B cell (primary cell): ENCODE data around the gene PSMD6. TPM values are rescaled to one million over a fixed set of nuclear protein-coding genes. Genes with fewer than 3 reads are reported as not detected.

ENCODE experiments used
- ATAC-seq: fragments of 200-7000 bp; cut with Tn5 transposase; one replicate; pipeline ENCODE4 v1.10.0; 2021; ENCODE audit warnings: low read depth, mild to moderate bottlenecking, moderate number of reproducible peaks, moderate library complexity
- CTCF ChIA-PET: fragments of 350-600 bp; sonication (Branson Sonifier 250); formaldehyde crosslinking; loops from one replicate; lab custom pipeline; 2021; ENCODE audit warnings: antibody characterized with exemption, inconsistent platforms; lab: Charles Lee
- POLR2A ChIA-PET: fragments of 350-600 bp; sonication (Branson Sonifier 250); formaldehyde crosslinking; loops from one replicate; lab custom pipeline; 2021; ENCODE audit warnings: antibody characterized with exemption; lab: Charles Lee
- DNase-seq: peaks from one replicate; pipeline ENCODE4 v3.0.0; 2013
- H2AFZ ChIP-seq: 2 replicates; pipeline ENCODE4 v1.6.1; 2012; ENCODE audit warnings: mild to moderate bottlenecking, low read depth, low read length; ENCODE audit not compliant: insufficient read depth, poor library complexity, severe bottlenecking
- H3K27ac ChIP-seq, 2 donors: 1 replicate in 1 of 2; 2 replicates in 1 of 2; pipeline ENCODE4 v1.5.1; 2012 to 2013; ENCODE audit warnings: low read length in 2 of 2, mild to moderate bottlenecking in 2 of 2, moderate library complexity in 1 of 2
- H3K27me3 ChIP-seq, 4 experiments: fragments of 200-600 bp in 1 of 4; sonication (generic) in 1 of 4; replicated peaks in 1 of 4; 1 replicate in 2 of 4; 2 replicates in 2 of 4; pipeline versions ENCODE4 v1.6.1 to v1.7.0; 2013 to 2016; ENCODE audit warnings: low read length in 3 of 4, mild to moderate bottlenecking in 2 of 4, mixed read lengths in 1 of 4, moderate library complexity in 1 of 4; ENCODE audit not compliant: insufficient read depth in 4 of 4, control insufficient read depth in 3 of 4; ENCODE audit errors: control extremely low read depth in 1 of 4
- H3K36me3 ChIP-seq, 2 experiments: replicated peaks in 1 of 2; 1 replicate in 1 of 2; 2 replicates in 1 of 2; pipeline versions ENCODE4 v1.6.1 to v1.7.1; 2013; ENCODE audit warnings: low read length in 1 of 2; ENCODE audit not compliant: insufficient read depth in 2 of 2, control insufficient read depth in 1 of 2; ENCODE audit errors: control extremely low read depth in 1 of 2, extremely low read depth in 1 of 2
- H3K4me1 ChIP-seq, 2 donors: fragments of 200-600 bp in 1 of 2; sonication (generic) in 1 of 2; 1 replicate in 1 of 2; 2 replicates in 1 of 2; pipeline versions ENCODE4 v1.5.1 to v1.6.1; 2013 to 2017; ENCODE audit warnings: low read length in 2 of 2; ENCODE audit not compliant: control insufficient read depth in 2 of 2, insufficient read depth in 2 of 2
- H3K4me2 ChIP-seq: replicated peaks from 2 replicates; pipeline ENCODE3; 2012; ENCODE audit warnings: mild to moderate bottlenecking, low read depth, low read length; ENCODE audit not compliant: poor library complexity, severe bottlenecking
- H3K4me3 ChIP-seq, 5 experiments: fragments of 200-600 bp in 1 of 5; sonication (generic) in 1 of 5; 1 replicate in 3 of 5; 2 replicates in 2 of 5; pipeline versions ENCODE4 v1.5.1 to v1.7.0; 2011 to 2016; ENCODE audit warnings: low read length in 4 of 5, mild to moderate bottlenecking in 4 of 5, low read depth in 2 of 5, control low read depth in 1 of 5, moderate library complexity in 1 of 5; ENCODE audit not compliant: insufficient read depth in 1 of 5; ENCODE audit errors: control extremely low read depth in 1 of 5, extremely low read depth in 1 of 5
- H3K79me2 ChIP-seq: fragments of 200-600 bp; sonication (generic); one replicate; pipeline ENCODE4 v1.6.0; 2016; ENCODE audit warnings: low read length; ENCODE audit not compliant: control insufficient read depth, insufficient read depth
- H3K9ac ChIP-seq: fragments of 200-600 bp; sonication (generic); 2 replicates; pipeline ENCODE4 v1.6.1; 2017; ENCODE audit warnings: mild to moderate bottlenecking, low read length, moderate library complexity
- H3K9me3 ChIP-seq, 3 donors: one replicate each; pipeline versions ENCODE4 v1.6.1 to v1.7.1; 2013; ENCODE audit warnings: low read length in 2 of 3; ENCODE audit not compliant: control insufficient read depth in 2 of 3, insufficient read depth in 1 of 3; ENCODE audit errors: control extremely low read depth in 1 of 3
- H4K20me1 ChIP-seq: 2 replicates; pipeline ENCODE4 v1.6.0; 2012; ENCODE audit warnings: mild to moderate bottlenecking, low read length; ENCODE audit not compliant: insufficient read depth, control insufficient read depth, poor library complexity, severe bottlenecking
- H3K27ac Mint-ChIP-seq: one replicate; pipeline ENCODE4 v1.8.0; 2021; ENCODE audit warnings: mixed read lengths
- H3K27me3 Mint-ChIP-seq: one replicate; pipeline ENCODE4 v1.8.0; 2021; ENCODE audit warnings: mixed read lengths
- H3K4me1 Mint-ChIP-seq: one replicate; pipeline ENCODE4 v1.8.0; 2021; ENCODE audit warnings: mixed read lengths
- H3K4me3 Mint-ChIP-seq: one replicate; pipeline ENCODE4 v1.8.0; 2021; ENCODE audit warnings: mixed read lengths
- H3K9me3 Mint-ChIP-seq: one replicate; pipeline ENCODE4 v1.8.0; 2022; ENCODE audit warnings: mixed read lengths; ENCODE audit not compliant: insufficient read depth
- CTCF ChIP-seq: fragments of 200-600 bp; IDR thresholded peaks from one replicate; pipeline ENCODE4 v1.8.0; 2022; ENCODE audit warnings: antibody characterized with exemption, mild to moderate bottlenecking
- EZH2 ChIP-seq: IDR thresholded peaks from 2 replicates; pipeline ENCODE4 v1.6.1; 2012; ENCODE audit warnings: borderline replicate concordance, low read depth, mild to moderate bottlenecking, moderate library complexity, low read length; ENCODE audit not compliant: insufficient read depth, poor library complexity, severe bottlenecking
- WGBS: methylation state at CpG from one replicate; pipeline ENCODE4 v1.1.5; 2013; ENCODE audit warnings: missing lambda C conversion rate; ENCODE audit not compliant: insufficient coverage; 5-methylcytosine and 5-hydroxymethylcytosine counted together
- intact Hi-C: fragments of 100-400 bp; cut with micrococcal nuclease; formaldehyde crosslinking; loops from one replicate; pipeline ENCODE4 v1.10.0; 2022
- polyA plus RNA-seq: library from polyadenylated mRNA; depleted of rRNA; stranded (reverse); fragments of >200 nt; gene quantifications from 2 replicates; pipeline ENCODE4 v1.2.3, GENCODE V29; 2012
- total RNA-seq, 2 donors: library from RNA; stranded (reverse); fragments of 120-200 nt in 1 of 2; gene quantifications; 1 replicate in 1 of 2; 2 replicates in 1 of 2; pipeline versions ENCODE4 v1.2.3 to v1.2.4, GENCODE V29; 2013 to 2022

Gene PSMD6
- total and polyA plus RNA-seq, 2 donors (not counting 1 experiment from before 2014, with no cell fraction given): 34.7 to 63.4 TPM

DNA sequence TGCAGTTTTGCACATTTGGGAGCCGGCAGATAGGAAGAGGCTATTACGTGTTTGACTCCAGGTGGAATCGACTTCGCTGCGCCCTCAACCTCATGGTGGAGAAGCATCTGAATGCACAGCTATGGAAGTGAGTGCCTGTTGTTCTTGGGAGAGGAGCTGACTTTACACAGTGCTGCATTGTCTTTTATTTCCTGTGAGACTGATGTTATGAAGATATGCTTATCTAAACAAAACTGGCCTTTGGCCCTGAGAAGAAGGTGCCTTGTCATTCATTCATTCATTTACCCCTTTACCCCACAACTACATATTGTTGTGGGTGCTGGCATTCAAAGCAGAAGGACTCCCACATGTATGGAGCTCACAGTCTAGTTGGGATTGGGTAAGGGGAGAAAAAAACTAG is 32.6 kb downstream of the PSMD6 start:
- WGBS: 98% methylated on average over 5 of the region's 5 CpGs
- H3K4me3 Mint-ChIP-seq: no peak overlapping the region
- intact Hi-C loops: no loop called here
- no peaks in the 10 kb centered on the region for H3K4me1 ChIP-seq
- POLR2A ChIA-PET: no interaction called here
- no peaks in the 10 kb centered on the region for H3K9me3 ChIP-seq
- DNase-seq (no peak), ATAC-seq (no peak)
- H3K36me3 ChIP-seq: peaks cover 10 to 80% of the 10 kb centered on the region in 2 experiments
- no peaks in the 10 kb centered on the region for H3K27me3 ChIP-seq
- no peak overlapping the region for H3K4me3 ChIP-seq
- no peak overlapping the region for H3K4me2 ChIP-seq
- no peaks in the 10 kb centered on the region for H4K20me1 ChIP-seq
- no peak overlapping the region for H2AFZ ChIP-seq
- TF ChIP-seq EZH2 (no peak), CTCF (no peak)
- H3K9me3 Mint-ChIP-seq: no peaks in the 10 kb centered on the region
- H3K27ac ChIP-seq: no peak overlapping the region
- H3K27me3 Mint-ChIP-seq: no peaks in the 10 kb centered on the region
- H3K9ac ChIP-seq: no peak overlapping the region
- no peaks in the 10 kb centered on the region for H3K4me1 Mint-ChIP-seq
- peaks cover 4% of the 10 kb centered on the region for H3K79me2 ChIP-seq
- H3K27ac Mint-ChIP-seq: peak overlapping the region; percentile 29
- CTCF ChIA-PET: interaction anchor here (1.2 to 5.5 kb wide), 4 partner anchors 13 to 30 kb away, joined by 3 to 27 read pairs (median 3); no protein-coding TSS in a partner anchor

GRCh38 chr3:63990204-63990603 is 33.1 kb downstream of the PSMD6 start:
- 100% methylated on average over 11 of the region's 14 CpGs for WGBS
- DNase-seq (no peak), ATAC-seq (no peak)
- Mint-ChIP-seq H3K27me3 (no peaks in the 10 kb centered on the region), H3K4me3 (no peak overlapping the region), H3K27ac (no peak overlapping the region), H3K9me3 (no peaks in the 10 kb centered on the region), H3K4me1 (no peaks in the 10 kb centered on the region)
- Histone ChIP-seq H3K9ac (no peak overlapping the region), H4K20me1 (no peaks in the 10 kb centered on the region), H3K4me2 (no peak overlapping the region), H3K27me3 (no peaks in the 10 kb centered on the region), H3K36me3 (peaks cover 6 to 79% of the 10 kb centered on the region in 2 experiments), H3K4me3 (no peak overlapping the region), H3K4me1 (no peaks in the 10 kb centered on the region), H2AFZ (no peak overlapping the region), H3K9me3 (no peaks in the 10 kb centered on the region), H3K79me2 (peaks cover 4% of the 10 kb centered on the region), H3K27ac (no peak overlapping the region)
- CTCF ChIA-PET: interaction anchor here (5.5 kb wide), 1 partner anchor 13 kb away, joined by 27 read pairs; no protein-coding TSS in a partner anchor
- intact Hi-C loops: no loop called here
- POLR2A ChIA-PET: no interaction called here
- TF ChIP-seq CTCF (no peak), EZH2 (no peak)
